Effector memory CD4-positive, alpha-beta T cell (primary cell): ENCODE data around the gene NXPH1.

ENCODE experiments used
- DNase-seq, 3 donors: peaks; one replicate each; pipeline ENCODE4 v3.0.0-alpha.2; 2020
- H3K27ac ChIP-seq: 2 replicates; pipeline ENCODE4 v1.7.0; 2013; ENCODE audit warnings: mild to moderate bottlenecking, low read length, moderate library complexity; ENCODE audit not compliant: insufficient read depth, poor library complexity, severe bottlenecking
- H3K27me3 ChIP-seq: replicated peaks from 2 replicates; pipeline ENCODE4 v1.7.0; 2013; ENCODE audit warnings: mild to moderate bottlenecking, low read length; ENCODE audit not compliant: insufficient read depth, control insufficient read depth, poor library complexity, severe bottlenecking
- H3K36me3 ChIP-seq: 2 replicates; pipeline ENCODE4 v1.7.0; 2013; ENCODE audit warnings: mild to moderate bottlenecking, low read length, moderate library complexity; ENCODE audit not compliant: control insufficient read depth, insufficient read depth
- H3K4me1 ChIP-seq: 2 replicates; pipeline ENCODE4 v1.7.0; 2013; ENCODE audit warnings: low read length, mild to moderate bottlenecking; ENCODE audit not compliant: control insufficient read depth, insufficient read depth, poor library complexity, severe bottlenecking
- H3K4me3 ChIP-seq: 2 replicates; pipeline ENCODE4 v1.7.0; 2013; ENCODE audit warnings: low read length, low read depth, mild to moderate bottlenecking; ENCODE audit not compliant: insufficient read depth, poor library complexity, severe bottlenecking
- H3K9me3 ChIP-seq: 2 replicates; pipeline ENCODE4 v1.7.0; 2013; ENCODE audit warnings: mild to moderate bottlenecking, low read length, moderate library complexity; ENCODE audit not compliant: control insufficient read depth

NXPH1 gene

DNA sequence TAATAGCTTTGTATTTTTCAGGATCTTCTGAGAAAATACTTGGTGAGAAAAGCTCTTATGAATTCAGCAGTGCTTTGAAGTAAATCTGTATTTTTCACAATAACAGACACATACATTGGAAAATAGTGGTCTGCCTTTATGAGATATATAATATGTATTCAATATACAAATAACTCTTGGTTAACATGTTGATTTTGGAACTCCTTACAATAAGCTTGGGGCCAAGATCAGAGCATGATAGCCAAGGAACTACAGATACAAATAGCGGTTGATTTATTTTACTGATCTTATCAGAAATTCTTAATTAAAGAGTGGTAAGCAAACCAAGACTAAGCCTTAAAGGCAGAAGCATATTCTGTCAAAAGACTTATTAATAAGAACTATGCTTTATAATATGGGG, 24.5 kb upstream of the NXPH1 start:
- H3K36me3 ChIP-seq = no peaks in the 10 kb centered on the region

GRCh38 chr7:8411103-8411502, 22.3 kb upstream of the NXPH1 start:
- Histone ChIP-seq H3K36me3 (no peaks in the 10 kb centered on the region), H3K27ac (no peak overlapping the region), H3K4me3 (no peak overlapping the region), H3K27me3 (peaks cover 9% of the 10 kb centered on the region), H3K4me1 (no peaks in the 10 kb centered on the region), H3K9me3 (no peaks in the 10 kb centered on the region)
- DNase-seq = no peak

More for the DNA sequence above, 24.5 kb upstream of the NXPH1 start:
- Histone ChIP-seq H3K4me1 (no peaks in the 10 kb centered on the region), H3K27me3 (peaks cover 9% of the 10 kb centered on the region), H3K4me3 (no peak overlapping the region), H3K9me3 (no peaks in the 10 kb centered on the region), H3K27ac (no peak overlapping the region)
- DNase-seq = no peak

DNA sequence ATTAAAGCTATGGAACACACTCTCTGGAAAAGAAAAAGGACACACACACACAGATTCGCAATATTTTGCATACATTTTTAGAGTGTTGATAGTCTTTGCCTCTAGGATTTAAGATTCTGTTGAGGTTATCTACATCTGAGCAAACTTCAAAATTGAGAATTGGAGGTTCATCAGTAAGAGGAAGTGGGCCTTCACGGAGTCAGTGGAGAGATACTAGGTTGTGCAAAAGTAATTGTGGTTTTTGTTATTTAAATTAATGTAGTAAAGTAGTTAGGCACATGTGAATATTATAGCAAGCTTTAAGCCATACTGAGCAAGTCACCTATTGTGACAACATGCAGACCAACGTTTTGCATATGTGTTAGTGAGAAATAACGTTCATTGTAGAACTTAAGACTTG, 19.8 kb upstream of the NXPH1 start:
- H3K9me3 ChIP-seq = no peaks in the 10 kb centered on the region
- no peak for DNase-seq
- peaks cover 3% of the 10 kb centered on the region for H3K27me3 ChIP-seq
- no peak overlapping the region for H3K4me3 ChIP-seq
- no peaks in the 10 kb centered on the region for H3K36me3 ChIP-seq
- no peaks in the 10 kb centered on the region for H3K4me1 ChIP-seq
- H3K27ac ChIP-seq = no peak overlapping the region

- Histone ChIP-seq H3K36me3 (no peaks in the 10 kb centered on the region), H3K27me3 (no peaks in the 10 kb centered on the region), H3K27ac (no peak overlapping the region), H3K4me1 (no peaks in the 10 kb centered on the region), H3K4me3 (no peak overlapping the region), H3K9me3 (no peaks in the 10 kb centered on the region)
- peak in 1 of 3 donors; percentile 23 for DNase-seq
These were observed 14.7 kb upstream of the NXPH1 start for GRCh38 chr7:8418629-8419245.

- Histone ChIP-seq H3K27me3 (no peaks in the 10 kb centered on the region), H3K27ac (no peak overlapping the region), H3K4me3 (no peak overlapping the region), H3K36me3 (no peaks in the 10 kb centered on the region), H3K9me3 (no peaks in the 10 kb centered on the region), H3K4me1 (no peaks in the 10 kb centered on the region)
- DNase-seq = no peak
These were observed 11.2 kb upstream of the NXPH1 start for GRCh38 chr7:8422177-8422576.

GRCh38 chr7:8423057-8423456, 10.4 kb upstream of the NXPH1 start:
- H3K4me1 ChIP-seq = no peaks in the 10 kb centered on the region
- no peak overlapping the region for H3K4me3 ChIP-seq
- DNase-seq = no peak
- no peaks in the 10 kb centered on the region for H3K9me3 ChIP-seq
- H3K36me3 ChIP-seq = no peaks in the 10 kb centered on the region
- H3K27ac ChIP-seq = no peak overlapping the region
- no peaks in the 10 kb centered on the region for H3K27me3 ChIP-seq

- Histone ChIP-seq H3K27me3 (no peaks in the 10 kb centered on the region), H3K4me1 (no peaks in the 10 kb centered on the region), H3K27ac (no peak overlapping the region), H3K9me3 (no peaks in the 10 kb centered on the region), H3K4me3 (no peak overlapping the region), H3K36me3 (no peaks in the 10 kb centered on the region)
- DNase-seq = no peak
These were observed 8.2 kb upstream of the NXPH1 start for GRCh38 chr7:8425223-8425622.

- no peak overlapping the region for H3K4me3 ChIP-seq
These were observed 2.8 kb upstream of the NXPH1 start for GRCh38 chr7:8430643-8431042.

DNA sequence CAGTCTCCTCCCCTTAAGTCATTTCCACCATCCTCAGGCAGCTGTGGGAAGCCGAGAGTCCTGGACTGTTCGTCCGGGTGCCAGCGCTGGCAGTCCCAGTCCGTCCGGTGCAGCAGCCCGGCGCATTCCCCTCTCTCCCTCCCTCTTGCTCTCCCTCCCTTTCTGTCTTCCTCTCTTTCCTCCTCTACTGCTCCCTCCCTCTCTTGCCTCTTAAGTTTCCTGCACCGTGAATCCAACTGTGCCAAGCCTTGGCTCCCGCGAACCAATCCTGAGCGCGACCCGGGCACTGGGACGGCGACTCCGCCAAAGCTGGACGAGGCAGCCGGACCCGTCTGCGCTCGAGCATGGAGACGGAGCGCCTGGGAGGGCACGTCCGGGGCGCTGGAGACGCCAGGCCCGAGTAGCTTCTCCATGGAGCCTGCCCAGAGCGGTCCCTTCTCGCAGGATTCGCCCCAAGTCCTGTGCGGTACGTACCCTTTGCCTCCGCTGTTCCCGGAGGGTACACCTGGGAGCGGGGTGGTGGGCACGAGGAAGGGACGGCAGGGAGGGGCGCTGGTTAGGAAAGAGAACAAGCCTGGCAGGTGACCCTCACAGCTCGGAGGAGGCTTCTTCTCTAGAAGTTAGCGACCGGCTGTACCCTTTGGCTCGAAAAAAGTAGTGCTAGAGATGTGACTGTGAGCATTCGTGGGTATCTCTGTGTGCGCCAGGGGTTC, 1.0 kb downstream of the NXPH1 start:
- Histone ChIP-seq H3K4me3 (no peak overlapping the region), H3K4me1 (no peaks in the 10 kb centered on the region), H3K36me3 (no peaks in the 10 kb centered on the region), H3K27me3 (peaks cover 38% of the 10 kb centered on the region), H3K27ac (no peak overlapping the region), H3K9me3 (no peaks in the 10 kb centered on the region)
- DNase-seq = no peak

More at GRCh38 chr7:8430643-8431042, 2.8 kb upstream of the NXPH1 start:
- Histone ChIP-seq H3K36me3 (no peaks in the 10 kb centered on the region), H3K27me3 (peaks cover 20% of the 10 kb centered on the region), H3K27ac (no peak overlapping the region), H3K4me1 (no peaks in the 10 kb centered on the region), H3K9me3 (no peaks in the 10 kb centered on the region)
- no peak for DNase-seq

DNA sequence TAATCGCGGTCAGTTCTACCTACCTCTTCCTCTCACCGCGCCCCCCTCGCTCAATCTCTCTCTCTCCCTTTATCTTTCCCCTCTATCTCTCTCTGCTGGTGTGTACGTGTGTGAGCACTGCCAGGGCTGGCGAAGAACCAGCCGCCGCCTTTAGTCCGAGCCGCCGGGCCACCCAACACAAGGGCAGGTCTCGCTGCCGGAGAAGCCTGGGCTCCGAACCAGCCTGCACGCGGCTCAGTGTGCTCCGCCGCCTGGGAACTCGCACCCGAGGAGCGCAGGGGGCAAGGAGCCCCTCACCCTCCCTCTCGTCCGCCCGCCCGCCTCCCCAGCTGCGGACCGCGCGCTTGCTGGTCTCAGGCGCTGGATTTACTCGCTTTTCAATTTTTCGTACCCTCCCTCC, 1.7 kb downstream of the NXPH1 start:
- Histone ChIP-seq H3K27me3 (peaks cover 38% of the 10 kb centered on the region), H3K9me3 (no peaks in the 10 kb centered on the region), H3K4me1 (no peaks in the 10 kb centered on the region)

More for the DNA sequence above, 1.7 kb downstream of the NXPH1 start:
- no peak overlapping the region for H3K27ac ChIP-seq
- no peaks in the 10 kb centered on the region for H3K36me3 ChIP-seq
- no peak for DNase-seq
- no peak overlapping the region for H3K4me3 ChIP-seq
